ENCODE data around the gene INPP5A. TPM values are rescaled to one million over a fixed set of nuclear protein-coding genes. Genes with fewer than 3 reads are reported as not detected.
A peak's percentile ranks its signal among the peaks of the same experiment; 100 is the strongest.

Gene INPP5A
- total and polyA plus RNA-seq, 11 donors: 38.6 to 179 (median 102) TPM

DNA sequence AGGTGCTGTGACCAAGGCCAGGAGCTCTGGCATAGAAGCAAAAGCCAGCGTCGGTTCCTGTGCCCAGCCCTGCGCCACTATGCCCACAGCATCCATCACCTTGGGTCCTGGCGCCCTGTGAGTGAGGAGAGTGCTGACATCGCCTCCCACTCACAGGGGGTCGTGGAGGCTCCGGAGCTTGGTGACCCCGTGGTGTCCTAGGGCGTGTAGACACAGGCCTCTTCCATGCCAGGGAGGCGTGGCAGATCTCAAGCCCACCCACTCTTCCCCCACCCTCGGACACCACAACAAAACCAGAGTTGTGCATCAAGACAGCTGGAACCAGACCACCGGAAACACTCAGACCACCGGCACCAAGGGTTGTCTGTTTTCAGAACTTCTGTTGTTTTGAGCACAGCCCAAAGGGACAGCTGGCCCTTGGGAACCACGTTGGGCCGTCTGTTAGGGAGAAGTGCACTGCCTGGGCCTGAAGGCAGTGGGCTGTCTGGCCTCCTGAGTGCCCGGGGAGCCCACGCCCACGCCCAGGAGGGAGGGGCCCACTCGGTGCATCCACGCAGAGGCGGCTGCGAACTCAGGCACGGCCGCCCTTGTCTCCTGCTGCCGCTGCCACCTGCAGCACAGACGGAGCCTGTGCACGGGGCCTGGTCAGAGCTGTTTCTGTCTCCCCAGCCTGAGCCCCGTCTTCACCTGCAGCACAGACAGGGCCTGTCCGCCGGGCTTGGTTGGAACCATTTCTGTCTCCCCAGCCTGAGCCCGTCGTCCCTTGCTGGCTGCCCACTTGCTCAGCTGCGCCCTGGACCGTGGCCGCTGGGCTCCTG is 106.3 kb downstream of the INPP5A start:
- Histone ChIP-seq H3K4me1 (peaks cover 0 to 19% (median 1%) of the 10 kb centered on the region in 12 donors), H3K4me3 (no peak overlapping the region), H3K9me3 (no peaks in the 10 kb centered on the region), H3K27ac (no peak overlapping the region), H3K36me3 (peaks cover 0 to 13% (median 4%) of the 10 kb centered on the region in 9 donors), H3K27me3 (no peaks in the 10 kb centered on the region)
- WGBS, 4 donors: 80 to 86% (median 81%) methylated on average over 21 to 35 of the region's 35 CpGs
- intact Hi-C loops (cut with DNase I): loop anchor here in 4 of 10 donors (5.0 to 10.0 kb wide), 4 partner anchors 252 to 419 kb away; no protein-coding TSS in a partner anchor
- DNase-seq: peak in 1 of 5 donors; percentile 50
- TF ChIP-seq, protein P1, sequence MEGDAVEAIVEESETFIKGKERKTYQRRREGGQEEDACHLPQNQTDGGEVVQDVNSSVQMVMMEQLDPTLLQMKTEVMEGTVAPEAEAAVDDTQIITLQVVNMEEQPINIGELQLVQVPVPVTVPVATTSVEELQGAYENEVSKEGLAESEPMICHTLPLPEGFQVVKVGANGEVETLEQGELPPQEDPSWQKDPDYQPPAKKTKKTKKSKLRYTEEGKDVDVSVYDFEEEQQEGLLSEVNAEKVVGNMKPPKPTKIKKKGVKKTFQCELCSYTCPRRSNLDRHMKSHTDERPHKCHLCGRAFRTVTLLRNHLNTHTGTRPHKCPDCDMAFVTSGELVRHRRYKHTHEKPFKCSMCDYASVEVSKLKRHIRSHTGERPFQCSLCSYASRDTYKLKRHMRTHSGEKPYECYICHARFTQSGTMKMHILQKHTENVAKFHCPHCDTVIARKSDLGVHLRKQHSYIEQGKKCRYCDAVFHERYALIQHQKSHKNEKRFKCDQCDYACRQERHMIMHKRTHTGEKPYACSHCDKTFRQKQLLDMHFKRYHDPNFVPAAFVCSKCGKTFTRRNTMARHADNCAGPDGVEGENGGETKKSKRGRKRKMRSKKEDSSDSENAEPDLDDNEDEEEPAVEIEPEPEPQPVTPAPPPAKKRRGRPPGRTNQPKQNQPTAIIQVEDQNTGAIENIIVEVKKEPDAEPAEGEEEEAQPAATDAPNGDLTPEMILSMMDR (IDR thresholded peaks at IDR 0.05): no peak
- TF ChIP-seq POLR2A (IDR thresholded peaks at IDR 0.05): no peak
- peak in 3 of 4 donors; percentile 4 to 11 (median 10) for ATAC-seq

DNA sequence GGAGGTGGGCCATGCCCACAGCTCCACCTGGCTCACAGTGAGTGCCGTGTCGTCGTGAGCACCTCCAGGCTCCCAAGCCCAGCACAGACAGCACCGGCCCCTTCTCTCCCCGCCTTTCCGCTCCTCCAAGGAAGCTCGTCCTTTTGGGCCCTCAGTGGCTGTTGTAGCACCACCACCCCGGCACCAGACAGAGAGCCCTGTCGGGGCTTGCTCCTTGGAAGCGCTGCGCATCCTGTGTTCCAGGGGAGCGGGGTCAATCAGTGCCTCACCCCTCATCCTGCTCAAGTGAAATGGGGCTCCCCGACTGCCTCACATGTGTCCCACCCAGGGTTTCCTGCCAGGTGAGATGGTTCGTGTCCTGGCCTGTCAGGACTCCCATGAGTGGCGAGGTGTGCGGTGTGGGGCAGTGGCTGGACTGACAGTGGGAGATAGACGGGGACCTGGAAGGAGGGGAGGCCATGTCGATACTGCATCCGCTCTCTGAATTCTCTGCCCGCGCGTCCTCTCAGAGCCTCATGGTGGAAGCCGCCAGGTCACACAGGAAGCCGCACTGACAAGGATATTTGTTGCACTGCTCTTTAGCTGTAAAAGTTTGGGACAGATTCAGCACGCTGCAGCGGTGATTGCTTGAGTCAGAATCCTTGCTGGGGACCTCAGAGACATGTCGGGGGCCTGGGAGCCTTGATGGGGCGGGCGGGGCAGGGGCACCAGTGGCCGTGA is 107.1 kb downstream of the INPP5A start:
- Histone ChIP-seq H3K36me3 (peaks cover 0 to 13% (median 4%) of the 10 kb centered on the region in 9 donors), H3K27me3 (no peaks in the 10 kb centered on the region), H3K9me3 (no peaks in the 10 kb centered on the region), H3K27ac (no peak overlapping the region), H3K4me1 (peaks cover 0 to 19% (median 1%) of the 10 kb centered on the region in 12 donors), H3K4me3 (no peak overlapping the region)
- ATAC-seq (no peak), DNase-seq (no peak)
- TF ChIP-seq POLR2A (IDR thresholded peaks at IDR 0.05): no peak
- TF ChIP-seq, protein P1 (IDR thresholded peaks at IDR 0.05): no peak
- intact Hi-C loops (cut with DNase I): loop anchor here in 4 of 10 donors (5.0 to 10.0 kb wide), 4 partner anchors 252 to 420 kb away; no protein-coding TSS in a partner anchor
- 88 to 90% (median 88%) methylated on average over 29 to 30 of the region's 30 CpGs for WGBS, 4 donors

DNA sequence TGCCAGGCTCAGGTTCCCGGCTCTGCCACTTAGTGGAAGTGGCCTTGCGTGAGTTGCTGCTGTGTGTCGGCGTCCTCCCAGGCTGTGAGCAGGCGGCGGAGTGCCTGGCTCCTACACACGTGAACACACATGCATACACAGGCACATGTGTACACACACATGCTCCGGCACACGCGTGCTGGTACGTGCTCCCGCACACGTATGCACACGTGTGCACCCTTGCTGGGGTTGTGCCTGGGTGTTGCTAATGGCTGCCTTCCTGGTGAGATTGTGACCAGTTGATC is 107.6 kb downstream of the INPP5A start:
- 92 to 98% (median 96%) methylated on average over 14 of the region's 14 CpGs for WGBS, 4 donors
- Histone ChIP-seq H3K9me3 (no peaks in the 10 kb centered on the region), H3K4me1 (peaks cover 0 to 19% (median 1%) of the 10 kb centered on the region in 12 donors), H3K27ac (no peak overlapping the region), H3K4me3 (no peak overlapping the region), H3K36me3 (peaks cover 0 to 13% (median 5%) of the 10 kb centered on the region in 9 donors), H3K27me3 (no peaks in the 10 kb centered on the region)
- DNase-seq: peak in 2 of 5 donors; percentile 5 to 50
- ATAC-seq: no peak
- TF ChIP-seq POLR2A (IDR thresholded peaks at IDR 0.05): no peak
- TF ChIP-seq, protein P1 (IDR thresholded peaks at IDR 0.05): no peak
- intact Hi-C loops (cut with DNase I): loop anchor here in 3 of 10 donors (10.0 kb wide), 3 partner anchors 260 to 420 kb away; no protein-coding TSS in a partner anchor
